BE2C (cell line): ENCODE measurements around the gene DRC3.

Experiments used
- DNase-seq: peaks from one replicate; pipeline ENCODE4 v3.0.0-alpha.2; 2020
- H3K27me3 ChIP-seq: fragments of 250-450 bp; sonication (Bioruptor Pico); 2 replicates; pipeline ENCODE4 v1.5.1; 2020; ENCODE audit warnings: mild to moderate bottlenecking
- H3K36me3 ChIP-seq: fragments of 250-450 bp; sonication (Bioruptor Pico); 2 replicates; pipeline ENCODE4 v1.5.1; 2020; ENCODE audit warnings: mild to moderate bottlenecking
- H3K4me1 ChIP-seq: fragments of 250-450 bp; sonication (Bioruptor Pico); 2 replicates; pipeline ENCODE4 v1.5.1; 2020
- H3K4me3 ChIP-seq: 2 replicates; pipeline ENCODE4 v1.5.1; 2011; ENCODE audit warnings: low read depth, low read length
- H3K9me3 ChIP-seq: fragments of 250-450 bp; sonication (Bioruptor Pico); 2 replicates; pipeline ENCODE4 v1.5.1; 2020
- TF ChIP-seq, protein P1 (sequence below): IDR thresholded peaks from 2 replicates; pipeline ENCODE4 v1.5.1; 2012; ENCODE audit warnings: mild to moderate bottlenecking, low read depth, low read length

The DRC3 gene

DNA sequence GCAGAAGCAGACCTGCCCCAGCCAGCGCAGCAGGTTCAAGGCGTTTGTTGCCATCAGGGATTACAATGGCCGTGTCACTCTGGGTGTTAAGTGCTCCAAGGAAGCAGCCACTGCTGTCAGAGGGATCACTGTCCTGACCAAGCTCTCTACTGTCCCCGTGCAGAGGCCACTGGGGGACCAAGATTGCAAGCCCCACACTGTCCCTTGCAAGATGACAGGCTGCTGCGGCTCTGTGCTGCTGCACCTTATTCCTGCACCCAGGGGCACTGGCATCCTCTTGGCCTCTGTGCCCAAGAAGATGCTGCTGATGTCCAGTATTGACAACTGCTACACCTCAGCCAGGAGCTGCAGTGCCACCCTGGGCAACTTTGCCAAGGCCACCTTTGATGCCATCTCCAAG, 38.6 kb downstream of the DRC3 start:
- Histone ChIP-seq H3K4me1 (no peaks in the 10 kb centered on the region), H3K4me3 (no peak overlapping the region), H3K9me3 (no peaks in the 10 kb centered on the region), H3K36me3 (no peaks in the 10 kb centered on the region), H3K27me3 (no peaks in the 10 kb centered on the region)
- TF ChIP-seq, protein P1, sequence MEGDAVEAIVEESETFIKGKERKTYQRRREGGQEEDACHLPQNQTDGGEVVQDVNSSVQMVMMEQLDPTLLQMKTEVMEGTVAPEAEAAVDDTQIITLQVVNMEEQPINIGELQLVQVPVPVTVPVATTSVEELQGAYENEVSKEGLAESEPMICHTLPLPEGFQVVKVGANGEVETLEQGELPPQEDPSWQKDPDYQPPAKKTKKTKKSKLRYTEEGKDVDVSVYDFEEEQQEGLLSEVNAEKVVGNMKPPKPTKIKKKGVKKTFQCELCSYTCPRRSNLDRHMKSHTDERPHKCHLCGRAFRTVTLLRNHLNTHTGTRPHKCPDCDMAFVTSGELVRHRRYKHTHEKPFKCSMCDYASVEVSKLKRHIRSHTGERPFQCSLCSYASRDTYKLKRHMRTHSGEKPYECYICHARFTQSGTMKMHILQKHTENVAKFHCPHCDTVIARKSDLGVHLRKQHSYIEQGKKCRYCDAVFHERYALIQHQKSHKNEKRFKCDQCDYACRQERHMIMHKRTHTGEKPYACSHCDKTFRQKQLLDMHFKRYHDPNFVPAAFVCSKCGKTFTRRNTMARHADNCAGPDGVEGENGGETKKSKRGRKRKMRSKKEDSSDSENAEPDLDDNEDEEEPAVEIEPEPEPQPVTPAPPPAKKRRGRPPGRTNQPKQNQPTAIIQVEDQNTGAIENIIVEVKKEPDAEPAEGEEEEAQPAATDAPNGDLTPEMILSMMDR, result no peak
- no peak for DNase-seq

DNA sequence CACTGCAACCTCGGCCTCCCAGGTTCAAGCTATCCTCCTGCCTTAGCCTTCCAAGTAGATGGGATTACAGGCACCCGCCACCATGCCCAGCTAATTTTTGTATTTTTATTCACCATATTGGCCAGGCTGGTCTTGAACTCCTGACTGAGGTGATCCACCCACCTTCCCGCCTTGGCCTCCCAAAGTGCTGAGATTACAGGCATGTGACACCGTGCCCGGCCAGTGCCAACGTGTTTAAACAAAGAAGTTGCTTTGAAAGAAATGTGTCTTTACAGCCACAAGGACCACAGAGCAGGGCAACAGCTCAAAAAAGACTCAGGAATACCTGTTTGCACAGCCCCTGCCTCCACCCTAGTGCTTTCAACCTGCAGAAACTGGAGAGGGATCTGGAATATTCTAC, 41.3 kb downstream of the DRC3 start:
- Histone ChIP-seq H3K4me3 (no peak overlapping the region), H3K36me3 (no peaks in the 10 kb centered on the region), H3K4me1 (peaks cover 3% of the 10 kb centered on the region; the same call in 1 of the 2 replicates), H3K9me3 (no peaks in the 10 kb centered on the region), H3K27me3 (no peaks in the 10 kb centered on the region)
- no peak for DNase-seq
- TF ChIP-seq, protein P1, result no peak

DNA sequence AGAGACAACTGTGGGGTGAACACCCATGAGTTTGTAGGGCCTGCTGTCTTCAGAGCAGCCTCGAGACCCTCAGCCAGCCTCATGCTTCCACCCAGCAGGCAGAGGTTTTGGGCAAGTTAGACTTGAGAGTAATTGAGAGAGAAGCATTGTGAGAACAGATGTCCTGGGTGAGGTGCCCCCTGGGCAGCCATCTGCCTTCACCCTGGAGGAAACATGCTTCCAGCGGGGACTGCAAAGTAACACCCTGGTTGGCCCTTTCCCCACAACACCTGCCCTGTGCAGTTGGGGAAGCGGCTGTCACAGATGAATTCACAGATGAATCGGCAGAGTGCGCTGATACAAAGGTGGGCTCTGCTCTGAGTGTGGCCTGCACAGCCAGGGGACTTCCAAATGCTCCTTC, 42.9 kb downstream of the DRC3 start:
- Histone ChIP-seq H3K27me3 (no peaks in the 10 kb centered on the region), H3K9me3 (no peaks in the 10 kb centered on the region), H3K4me1 (peaks cover 3% of the 10 kb centered on the region; the same call in 1 of the 2 replicates), H3K4me3 (no peak overlapping the region), H3K36me3 (no peaks in the 10 kb centered on the region)
- TF ChIP-seq, protein P1, result no peak
- no peak for DNase-seq

DNA sequence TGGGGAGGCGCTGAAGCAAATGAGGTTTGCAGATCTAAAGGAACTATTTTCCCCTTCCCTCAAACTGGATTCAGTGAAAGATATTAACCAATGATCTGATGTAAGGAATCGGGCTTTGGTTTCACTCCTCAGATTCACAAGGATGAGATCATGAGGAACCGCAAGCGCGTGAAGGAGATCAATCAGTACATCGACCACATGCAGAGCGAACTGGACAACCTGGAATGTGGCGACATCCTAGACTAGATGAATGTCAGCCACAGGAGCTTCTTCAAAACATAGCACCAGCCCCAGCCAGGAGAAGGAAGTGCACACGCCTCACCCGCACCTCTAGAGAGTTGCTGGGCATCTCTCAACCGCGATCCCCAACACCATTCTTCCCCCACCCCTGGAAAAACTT, 43.8 kb downstream of the DRC3 start:
- DNase-seq, result no peak
- Histone ChIP-seq H3K9me3 (no peaks in the 10 kb centered on the region), H3K4me1 (peaks cover 3% of the 10 kb centered on the region; the same call in 1 of the 2 replicates), H3K36me3 (no peaks in the 10 kb centered on the region), H3K4me3 (no peak overlapping the region), H3K27me3 (no peaks in the 10 kb centered on the region)
- TF ChIP-seq, protein P1, result no peak

DNA sequence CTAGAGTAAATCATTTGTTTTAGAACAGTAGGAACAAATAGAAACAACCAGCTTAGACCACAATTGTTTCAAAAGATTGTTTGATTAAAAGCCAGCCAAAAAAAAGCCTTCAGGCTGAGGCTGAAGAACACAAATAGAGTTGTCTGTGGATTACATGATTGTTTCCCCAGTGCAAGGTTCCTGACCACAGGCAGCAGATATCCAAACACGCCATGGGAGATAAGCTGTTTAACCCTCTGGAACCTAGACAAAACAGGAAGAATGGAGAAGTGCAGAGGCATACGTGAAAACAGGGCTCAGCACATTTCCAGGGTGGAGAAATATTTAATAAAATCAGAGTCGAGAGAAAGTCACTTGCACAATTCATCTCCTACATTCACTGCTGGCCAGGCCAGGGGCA, 45.3 kb downstream of the DRC3 start:
- Histone ChIP-seq H3K4me1 (peaks cover 3% of the 10 kb centered on the region; the same call in 1 of the 2 replicates), H3K36me3 (no peaks in the 10 kb centered on the region), H3K27me3 (no peaks in the 10 kb centered on the region), H3K4me3 (no peak overlapping the region), H3K9me3 (no peaks in the 10 kb centered on the region)
- TF ChIP-seq, protein P1, result no peak
- DNase-seq, result no peak

DNA sequence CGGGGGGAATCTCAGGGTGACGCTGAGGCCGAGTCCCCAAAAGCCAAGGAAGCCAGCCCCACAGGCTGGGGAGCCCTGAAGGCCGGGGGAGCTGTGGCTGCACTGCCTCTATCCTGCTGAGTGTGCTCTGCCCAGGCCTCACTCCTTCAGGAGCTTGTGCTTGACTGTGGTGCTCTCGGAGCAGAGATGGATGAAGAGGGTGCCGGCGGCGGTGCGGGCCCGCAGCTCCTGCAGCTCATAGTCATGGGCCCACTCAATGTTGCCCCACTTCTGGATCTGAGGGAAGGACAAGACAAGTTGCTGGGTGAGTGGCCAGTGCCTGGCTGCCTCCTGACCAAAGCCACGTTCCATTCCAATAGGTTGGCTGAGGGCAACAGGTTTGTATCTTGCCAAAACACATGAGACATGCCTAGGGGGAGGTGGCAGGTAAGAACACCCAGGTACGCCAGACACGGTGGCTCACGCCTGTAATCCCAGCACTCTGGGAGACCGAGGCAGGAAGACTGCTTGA, 45.8 kb downstream of the DRC3 start:
- H3K4me3 ChIP-seq, result no peak overlapping the region
- no peaks in the 10 kb centered on the region for H3K9me3 ChIP-seq
- DNase-seq, result no peak
- H3K4me1 ChIP-seq, result peaks cover 3% of the 10 kb centered on the region; the same call in 1 of the 2 replicates
- H3K27me3 ChIP-seq, result no peaks in the 10 kb centered on the region
- no peaks in the 10 kb centered on the region for H3K36me3 ChIP-seq
- TF ChIP-seq, protein P1, result no peak
